PC-3 (cell line): Measurements from ENCODE around the gene PLA2G4C. TPM values are rescaled to one million over a fixed set of nuclear protein-coding genes. Genes with fewer than 3 reads are reported as not detected.

Experiments used
- ATAC-seq: fragments of 200-7000 bp; cut with Tn5 transposase; 2 replicates; pipeline ENCODE4 v1.9.1; 2020; ENCODE audit warnings: mild to moderate bottlenecking, moderate library complexity
- BruUV-seq: library from RNA; stranded (reverse); fragments of 400-500 nt; replicated peaks from 2 replicates; lab custom pipeline; 2021; lab: Mats Ljungman, UMichigan
- CTCF ChIA-PET: fragments of 300-600 bp; sonication (Branson Sonifier 250); formaldehyde crosslinking; loops from one replicate; lab custom pipeline; 2022; ENCODE audit warnings: antibody characterized with exemption; lab: Charles Lee
- POLR2A ChIA-PET: fragments of 300-600 bp; sonication (Branson Sonifier 250); formaldehyde crosslinking; loops from one replicate; lab custom pipeline; 2022; ENCODE audit warnings: antibody characterized with exemption; ENCODE audit not compliant: unreplicated experiment; lab: Charles Lee
- DNase-seq: peaks from one replicate; pipeline ENCODE4 v3.0.0-alpha.2; 2015
- H2AFZ ChIP-seq: fragments of 300-600 bp; sonication (generic); 2 replicates; pipeline ENCODE4 v1.6.0; 2016; ENCODE audit warnings: antibody characterized with exemption, low read length
- H3F3A ChIP-seq: fragments of 300-600 bp; sonication (generic); one replicate; pipeline ENCODE4 v1.6.0; 2017; ENCODE audit warnings: antibody characterized with exemption, low read length, control low read depth, mild to moderate bottlenecking; ENCODE audit not compliant: unreplicated experiment
- H3K27ac ChIP-seq: fragments of 300-600 bp; sonication (generic); 2 replicates; pipeline ENCODE4 v1.5.1; 2016; ENCODE audit warnings: mild to moderate bottlenecking, low read length
- H3K27me3 ChIP-seq: fragments of 300-600 bp; sonication (generic); 2 replicates; pipeline ENCODE4 v1.6.1; 2016; ENCODE audit warnings: low read length, mixed read lengths
- H3K36me3 ChIP-seq: fragments of 300-600 bp; sonication (generic); 2 replicates; pipeline ENCODE4 v1.6.1; 2016; ENCODE audit warnings: low read depth, mixed run types, low read length, mixed read lengths
- H3K4me1 ChIP-seq: fragments of 300-600 bp; sonication (generic); 2 replicates; pipeline ENCODE4 v1.5.1; 2016; ENCODE audit warnings: low read length; ENCODE audit not compliant: insufficient read depth
- H3K4me2 ChIP-seq: fragments of 300-600 bp; sonication (generic); 2 replicates; pipeline ENCODE4 v1.6.0; 2016; ENCODE audit warnings: low read length
- H3K4me3 ChIP-seq: fragments of 300-600 bp; sonication (generic); 2 replicates; pipeline ENCODE4 v1.5.1; 2016; ENCODE audit warnings: mild to moderate bottlenecking, low read length, mixed read lengths
- H3K79me2 ChIP-seq: fragments of 300-600 bp; sonication (generic); 2 replicates; pipeline ENCODE4 v1.6.1; 2017; ENCODE audit warnings: low read length, mixed read lengths
- H3K9ac ChIP-seq: fragments of 300-600 bp; sonication (generic); 2 replicates; pipeline ENCODE4 v1.6.0; 2016; ENCODE audit warnings: mild to moderate bottlenecking, low read length
- H3K9me2 ChIP-seq: fragments of 300-600 bp; sonication (generic); replicated peaks from 2 replicates; pipeline ENCODE4 v1.6.1; 2016; ENCODE audit warnings: mixed run types, low read length, mixed read lengths
- H3K9me3 ChIP-seq: fragments of 300-600 bp; sonication (generic); 2 replicates; pipeline ENCODE4 v1.6.1; 2016; ENCODE audit warnings: low read length, mixed read lengths
- H4K20me1 ChIP-seq: fragments of 300-600 bp; sonication (generic); 2 replicates; pipeline ENCODE4 v1.6.1; 2016; ENCODE audit warnings: low read length, mixed read lengths
- CTCF ChIP-seq: fragments of 300-600 bp; sonication (generic); conservative IDR thresholded peaks from 2 replicates; pipeline ENCODE4 v1.5.1; 2017; ENCODE audit warnings: antibody characterized with exemption, low read depth, mild to moderate bottlenecking, low read length
- EZH2 ChIP-seq: fragments of 300-600 bp; sonication (generic); IDR thresholded peaks from one replicate; pipeline ENCODE4 v1.6.1; 2017; ENCODE audit warnings: antibody characterized with exemption, mild to moderate bottlenecking, low read length; ENCODE audit not compliant: unreplicated experiment
- EZH2phosphoT487 ChIP-seq: fragments of 300-600 bp; sonication (generic); IDR thresholded peaks from 2 replicates; pipeline ENCODE4 v1.6.1; 2018; ENCODE audit warnings: mild to moderate bottlenecking, antibody characterized with exemption, low read length, borderline replicate concordance
- intact Hi-C: fragments of 100-400 bp; cut with micrococcal nuclease; formaldehyde crosslinking; loops from 2 replicates; pipeline ENCODE4 v1.9.0; 2023
- total RNA-seq: library from RNA; depleted of rRNA; stranded (reverse); fragments of >200 nt; gene quantifications from 2 replicates; pipeline ENCODE4 v1.2.3, GENCODE V29; 2014

Gene PLA2G4C
- total RNA-seq, 1 experiment from 2014 or later, result 2.6 TPM

- TF ChIP-seq EZH2phosphoT487, result no peak
- TF ChIP-seq EZH2, result no peak
- TF ChIP-seq CTCF, result no peak
- CTCF ChIA-PET, result no interaction called here
- Histone ChIP-seq H3K9ac (no peak overlapping the region), H3K4me3 (no peak overlapping the region), H3K27me3 (peaks cover 23% of the 10 kb centered on the region), H3K9me3 (no peaks in the 10 kb centered on the region), H3K9me2 (no peaks in the 10 kb centered on the region), H3K4me1 (no peaks in the 10 kb centered on the region), H3K4me2 (no peak overlapping the region), H4K20me1 (no peaks in the 10 kb centered on the region), H2AFZ (no peak overlapping the region), H3K27ac (no peak overlapping the region), H3K79me2 (no peaks in the 10 kb centered on the region), H3F3A (no peaks in the 10 kb centered on the region), H3K36me3 (no peaks in the 10 kb centered on the region)
- no peak for DNase-seq
- no peak for ATAC-seq
- intact Hi-C loops, result no loop called here
- BruUV-seq, result no TSS peak
- POLR2A ChIA-PET, result no interaction called here
Measured at GRCh38 chr19:48061401-48062344, 48.9 kb downstream of the PLA2G4C start.

GRCh38 chr19:48060381-48060780, 50.2 kb downstream of the PLA2G4C start:
- ATAC-seq (no peak), DNase-seq (no peak)
- Histone ChIP-seq H2AFZ (no peak overlapping the region), H3K4me1 (no peaks in the 10 kb centered on the region), H3F3A (no peaks in the 10 kb centered on the region), H3K9ac (no peak overlapping the region), H3K9me2 (no peaks in the 10 kb centered on the region), H3K4me3 (no peak overlapping the region), H3K27ac (no peak overlapping the region), H3K4me2 (no peak overlapping the region), H3K27me3 (peaks cover 23% of the 10 kb centered on the region), H3K79me2 (no peaks in the 10 kb centered on the region), H3K9me3 (no peaks in the 10 kb centered on the region), H3K36me3 (no peaks in the 10 kb centered on the region), H4K20me1 (no peaks in the 10 kb centered on the region)
- no peak for TF ChIP-seq EZH2phosphoT487
- TF ChIP-seq CTCF, result no peak
- no peak for TF ChIP-seq EZH2
- CTCF ChIA-PET, result no interaction called here
- no TSS peak for BruUV-seq
- intact Hi-C loops, result no loop called here
- POLR2A ChIA-PET, result no interaction called here

- Histone ChIP-seq H3K36me3 (no peaks in the 10 kb centered on the region), H3K9me2 (no peaks in the 10 kb centered on the region), H3K4me1 (no peaks in the 10 kb centered on the region), H3K4me2 (no peak overlapping the region), H3K9me3 (no peaks in the 10 kb centered on the region), H4K20me1 (no peaks in the 10 kb centered on the region), H3K9ac (no peak overlapping the region), H2AFZ (no peak overlapping the region), H3K79me2 (no peaks in the 10 kb centered on the region), H3K4me3 (no peak overlapping the region), H3F3A (no peaks in the 10 kb centered on the region), H3K27me3 (peaks cover 23% of the 10 kb centered on the region), H3K27ac (no peak overlapping the region)
- ATAC-seq, result no peak
- no TSS peak for BruUV-seq
- intact Hi-C loops, result no loop called here
- CTCF ChIA-PET, result no interaction called here
- POLR2A ChIA-PET, result no interaction called here
- TF ChIP-seq EZH2phosphoT487 (no peak), CTCF (no peak), EZH2 (no peak)
- no peak for DNase-seq
Measured at GRCh38 chr19:48059331-48059730, 51.3 kb downstream of the PLA2G4C start.
